Measurements from ENCODE around the gene TBXA2R.
A peak's percentile ranks its signal among the peaks of the same experiment; 100 is the strongest.
"Not testable (repeated sequence)": the region's sequence is repeated elsewhere in the genome, so short reads cannot be mapped to it uniquely, and the experiment has no call there.

Gene TBXA2R

DNA sequence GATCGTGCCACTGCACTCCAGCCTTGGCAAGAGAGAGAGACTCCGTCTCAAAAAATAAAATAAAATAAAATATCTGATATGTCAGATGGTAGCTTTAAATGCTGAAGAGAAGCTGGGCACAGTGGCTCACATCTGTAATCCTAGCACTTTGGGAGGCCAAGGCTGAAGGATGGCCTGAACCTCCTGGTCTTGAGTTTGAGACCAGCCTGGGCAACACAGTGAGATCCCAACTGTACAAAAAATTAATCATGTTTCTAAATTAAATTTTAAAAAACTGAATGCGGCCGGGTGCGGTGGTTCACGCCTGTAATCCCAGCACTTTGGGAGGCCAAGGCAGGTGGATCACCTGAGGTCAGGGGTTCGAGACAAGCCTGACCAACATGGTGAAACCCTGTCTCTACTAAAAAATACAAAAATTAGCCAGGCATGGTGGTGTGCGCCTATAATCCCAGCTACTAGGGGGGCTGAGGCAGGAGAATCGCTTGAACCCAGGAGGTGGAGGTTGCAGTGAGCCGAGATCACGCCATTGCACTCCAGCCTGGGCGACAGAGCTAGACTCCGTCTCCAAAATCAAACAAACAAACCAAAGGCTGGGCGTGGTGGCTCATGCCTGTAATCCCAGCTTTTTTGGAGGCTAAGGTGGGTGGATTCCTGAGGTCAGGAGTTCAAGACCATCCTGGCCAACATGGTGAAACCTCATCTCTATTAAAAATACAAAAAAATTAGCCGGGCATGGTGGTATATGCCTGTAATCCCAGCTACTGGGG is 22.5 kb downstream of the TBXA2R start:
- DNase-seq (ENCODE audit: low read depth in 3 of 3, low spot score in 1 of 3) = not testable (repeated sequence)

DNA sequence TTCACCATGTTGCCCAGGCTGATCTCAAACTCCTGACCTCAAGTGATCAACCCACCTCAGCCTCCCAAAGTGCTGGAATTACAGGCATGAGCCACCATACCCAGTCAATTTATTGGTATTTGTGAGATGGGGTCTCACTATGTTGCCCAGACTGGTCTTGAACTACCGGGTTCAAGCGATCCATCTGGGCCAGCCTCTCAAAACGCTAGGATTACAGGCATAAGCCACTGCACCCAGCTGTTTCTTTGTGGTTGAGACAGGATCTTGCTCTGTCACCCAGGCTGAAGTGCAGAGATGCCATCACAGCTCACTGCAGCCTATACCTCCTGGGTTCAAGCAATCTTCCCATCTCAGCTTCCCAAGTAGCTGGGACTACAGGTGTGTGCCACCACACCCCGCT is 24.9 kb downstream of the TBXA2R start:
- not testable (repeated sequence) for DNase-seq (ENCODE audit: low read depth in 3 of 3, low spot score in 1 of 3)

DNA sequence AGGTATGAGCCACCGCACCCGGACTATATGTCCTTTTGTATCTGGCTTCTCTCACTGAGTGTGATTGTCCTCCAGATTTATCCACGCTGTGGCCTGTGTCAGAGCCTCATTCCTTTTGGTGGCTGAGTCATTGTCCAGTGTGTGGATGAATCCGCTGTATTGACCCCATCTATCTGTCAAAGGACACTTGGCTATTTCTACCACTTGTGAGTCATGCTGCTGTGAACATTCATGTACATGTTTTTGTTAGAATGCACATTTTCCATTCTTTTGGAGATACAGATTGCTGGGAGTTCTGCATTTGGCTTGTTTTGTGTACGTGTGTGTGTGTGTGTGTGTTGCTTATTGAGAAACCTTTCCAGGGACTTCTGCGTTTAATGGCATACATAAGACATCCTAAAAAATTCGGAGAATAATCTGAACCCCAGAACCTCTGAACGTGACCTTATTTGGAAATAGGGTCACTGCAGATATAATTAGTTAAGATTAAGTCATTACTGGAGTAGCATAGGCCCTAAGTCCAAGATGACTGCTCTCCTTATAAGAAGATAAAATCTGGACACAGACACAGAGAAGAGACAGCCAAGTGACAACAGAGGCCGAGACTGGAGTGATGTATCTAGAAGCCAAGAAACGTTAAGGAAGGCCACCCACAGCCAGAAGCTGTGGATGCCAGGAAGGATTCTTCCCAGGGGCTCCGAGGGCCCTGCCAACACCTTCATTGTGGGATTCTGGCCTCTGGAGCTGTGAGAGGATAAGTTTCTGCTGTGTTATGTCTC is 26.3 kb downstream of the TBXA2R start:
- DNase-seq (ENCODE audit: low read depth in 3 of 3, low spot score in 1 of 3) = no peak

DNA sequence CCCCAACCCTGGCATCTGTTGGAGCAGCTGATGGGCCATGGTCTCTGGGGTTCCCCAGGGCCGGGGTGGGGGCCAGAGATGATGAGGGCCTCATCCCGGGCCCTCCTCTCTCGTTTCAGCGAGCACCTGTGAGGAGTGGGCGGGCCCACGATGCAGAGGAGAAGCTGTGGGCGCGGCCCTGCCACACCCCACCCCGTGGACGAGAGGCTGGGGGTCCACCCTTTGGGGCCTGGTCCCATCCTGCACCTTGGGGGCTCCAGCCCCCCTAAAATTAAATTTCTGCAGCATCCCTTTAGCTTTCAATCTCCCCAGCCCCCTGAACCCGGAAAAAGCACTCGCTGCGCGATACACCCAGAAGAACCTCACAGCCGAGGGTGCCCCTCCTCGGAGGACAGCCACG is 28.3 kb downstream of the TBXA2R start:
- no peak for DNase-seq (ENCODE audit: low read depth in 3 of 3, low spot score in 1 of 3)

DNA sequence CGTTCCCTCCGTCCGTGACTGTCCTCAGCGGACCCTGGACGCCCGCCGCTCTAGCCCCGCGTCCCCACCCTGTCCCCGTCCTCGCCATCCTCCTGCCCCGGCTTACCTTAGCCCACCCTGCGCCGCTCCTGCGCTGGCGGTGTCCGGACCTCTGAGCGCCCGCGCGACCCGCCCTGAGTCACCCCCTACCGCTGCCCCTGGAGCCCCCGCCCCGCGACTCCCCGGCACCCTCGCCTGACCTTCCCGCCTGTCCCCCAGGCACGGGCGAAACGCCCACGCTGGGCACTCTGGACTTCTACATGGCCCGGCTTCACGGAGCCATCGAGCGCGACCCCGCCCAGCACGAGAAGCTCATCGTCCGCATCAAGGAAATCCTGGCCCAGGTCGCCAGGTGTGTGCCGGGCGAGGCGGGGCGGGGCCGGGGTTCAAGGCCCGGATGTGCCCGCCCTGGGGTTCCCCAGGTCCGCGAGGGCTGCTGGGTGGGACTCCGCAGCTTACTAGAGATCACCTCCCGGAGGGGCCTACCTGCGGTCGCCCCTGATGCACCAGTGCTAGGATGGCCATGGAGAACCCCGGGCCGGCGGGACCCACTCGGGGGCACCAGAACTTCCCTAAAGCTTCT is 28.8 kb downstream of the TBXA2R start:
- DNase-seq (ENCODE audit: low read depth in 3 of 3, low spot score in 1 of 3) = no peak

DNA sequence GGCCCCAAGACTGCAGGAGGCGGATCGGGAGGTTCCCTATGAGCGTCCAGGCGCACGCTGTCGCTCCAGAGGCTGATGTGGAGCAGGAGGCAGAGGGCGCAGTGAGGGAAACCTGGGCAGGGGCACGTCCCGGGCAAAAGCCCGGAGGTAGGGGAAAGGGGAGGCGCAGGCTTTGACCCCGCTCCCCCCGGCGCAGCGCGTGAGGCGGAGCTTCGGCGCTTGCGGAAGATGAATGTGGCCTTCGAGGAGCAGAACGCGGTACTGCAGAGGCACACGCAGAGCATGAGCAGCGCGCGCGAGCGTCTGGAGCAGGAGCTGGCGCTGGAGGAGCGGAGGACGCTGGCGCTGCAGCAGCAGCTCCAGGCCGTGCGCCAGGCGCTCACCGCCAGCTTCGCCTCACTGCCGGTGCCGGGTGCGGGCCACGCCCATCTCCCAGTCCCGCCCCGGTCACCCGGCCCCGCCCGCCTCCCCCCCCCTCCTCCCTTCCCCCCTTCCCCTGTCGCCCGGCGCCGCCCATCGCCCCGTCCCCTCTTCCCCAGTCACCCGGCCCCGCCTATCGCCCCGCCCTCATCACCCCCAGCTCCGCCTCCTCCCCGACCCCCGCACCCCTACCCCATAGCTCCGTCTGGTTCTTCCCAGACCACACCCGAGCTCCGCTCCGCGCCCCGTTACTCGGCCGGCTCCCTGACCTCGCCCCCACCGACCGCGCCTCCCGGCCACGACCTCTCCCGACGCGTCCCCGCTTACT is 29.8 kb downstream of the TBXA2R start:
- DNase-seq (ENCODE audit: low read depth in 3 of 3, low spot score in 1 of 3) = no peak

DNA sequence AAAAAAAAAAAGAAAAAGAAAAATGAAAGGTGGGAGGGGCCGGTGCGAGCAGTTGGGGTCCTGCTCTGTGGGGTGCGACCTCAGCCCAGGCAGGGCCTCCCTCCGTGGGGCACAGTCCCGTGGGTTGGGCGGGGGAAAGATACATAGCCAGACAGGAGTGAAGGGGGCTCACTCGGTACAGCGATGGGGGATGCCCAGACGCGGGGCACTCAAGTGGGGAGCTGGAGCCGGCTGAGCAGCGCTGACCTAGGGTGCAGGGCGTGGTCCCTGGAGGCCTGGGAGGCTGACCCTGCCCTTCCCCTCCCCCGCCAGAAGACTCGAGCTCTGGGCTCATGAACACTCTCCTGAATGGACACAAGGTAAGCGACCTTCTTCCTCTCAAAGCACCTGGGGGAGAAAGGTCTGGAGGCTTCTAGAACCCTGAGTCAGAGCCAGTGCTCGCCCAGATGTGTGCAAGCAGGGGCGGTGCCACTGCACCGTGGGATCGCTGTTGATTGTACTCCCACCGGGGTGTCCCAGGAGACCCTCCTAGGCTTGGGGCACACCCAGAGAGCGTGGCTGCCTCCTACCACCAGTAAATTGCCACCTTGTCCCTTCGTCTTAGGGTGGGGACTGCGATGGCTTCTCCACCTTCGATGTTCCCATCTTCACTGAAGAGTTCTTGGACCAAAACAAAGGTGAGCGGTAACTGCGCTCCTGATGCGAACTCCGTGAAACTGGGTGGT is 30.6 kb downstream of the TBXA2R start:
- no peak for DNase-seq (ENCODE audit: low read depth in 3 of 3, low spot score in 1 of 3)

DNA sequence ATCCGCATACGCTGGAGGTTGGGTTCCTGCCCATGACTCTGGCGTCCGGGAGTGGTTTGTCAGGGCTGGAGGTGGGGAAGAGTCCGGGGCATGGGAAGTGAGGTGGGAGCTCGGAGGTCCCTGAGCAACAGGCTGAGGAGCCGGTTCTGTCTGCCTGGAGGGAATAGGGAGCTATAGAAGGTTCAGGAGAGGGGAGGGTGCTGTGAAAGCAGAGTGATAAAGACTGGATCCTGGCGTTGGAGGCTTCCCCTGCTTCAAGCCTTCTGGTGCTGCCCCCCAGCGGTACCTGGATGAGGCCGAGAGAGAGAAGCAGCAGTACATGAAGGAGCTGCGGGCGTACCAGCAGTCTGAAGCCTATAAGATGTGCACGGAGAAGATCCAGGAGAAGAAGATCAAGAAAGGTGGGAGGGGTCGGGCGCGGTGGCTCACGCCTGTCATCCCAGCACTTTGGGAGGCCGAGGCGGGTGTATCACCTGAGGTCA is 31.4 kb downstream of the TBXA2R start:
- DNase-seq (ENCODE audit: low read depth in 3 of 3, low spot score in 1 of 3) = no peak

DNA sequence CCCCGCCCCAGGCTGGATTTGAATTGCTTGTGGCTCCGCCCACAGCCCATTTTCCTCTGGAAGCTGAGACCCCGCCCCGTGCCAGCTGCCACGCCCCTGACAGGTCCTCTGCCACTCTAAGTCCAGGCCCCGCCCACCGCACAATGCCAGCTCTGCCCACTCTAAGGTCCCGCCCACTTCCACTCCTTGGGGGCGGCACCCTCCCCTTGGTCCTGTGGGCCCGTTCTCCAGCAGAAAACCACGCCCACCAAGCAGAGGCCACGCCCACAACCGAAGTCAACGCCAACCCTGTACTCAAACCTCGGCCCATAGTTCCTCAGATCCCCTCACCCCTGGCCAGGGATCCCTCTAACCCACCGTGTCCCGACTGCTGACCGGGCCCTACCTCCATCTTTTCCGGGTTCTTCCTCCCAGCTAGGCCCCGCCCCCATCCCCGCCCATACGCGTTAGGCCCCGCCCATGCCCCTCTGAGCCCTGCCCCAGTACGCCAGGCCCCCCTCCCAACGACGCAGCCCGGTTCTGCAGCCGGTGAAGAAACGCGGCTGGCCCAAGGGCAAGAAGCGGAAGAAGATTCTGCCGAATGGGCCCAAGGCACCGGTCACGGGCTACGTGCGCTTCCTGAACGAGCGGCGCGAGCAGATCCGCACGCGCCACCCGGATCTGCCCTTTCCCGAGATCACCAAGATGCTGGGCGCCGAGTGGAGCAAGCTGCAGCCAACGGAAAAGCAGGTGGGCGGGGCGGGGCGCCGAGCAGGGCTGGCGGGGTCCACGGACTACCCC is 32.6 kb downstream of the TBXA2R start:
- peak; percentile 37 to 69 (median 49) for DNase-seq (ENCODE audit: low read depth in 3 of 3, low spot score in 1 of 3)

DNA sequence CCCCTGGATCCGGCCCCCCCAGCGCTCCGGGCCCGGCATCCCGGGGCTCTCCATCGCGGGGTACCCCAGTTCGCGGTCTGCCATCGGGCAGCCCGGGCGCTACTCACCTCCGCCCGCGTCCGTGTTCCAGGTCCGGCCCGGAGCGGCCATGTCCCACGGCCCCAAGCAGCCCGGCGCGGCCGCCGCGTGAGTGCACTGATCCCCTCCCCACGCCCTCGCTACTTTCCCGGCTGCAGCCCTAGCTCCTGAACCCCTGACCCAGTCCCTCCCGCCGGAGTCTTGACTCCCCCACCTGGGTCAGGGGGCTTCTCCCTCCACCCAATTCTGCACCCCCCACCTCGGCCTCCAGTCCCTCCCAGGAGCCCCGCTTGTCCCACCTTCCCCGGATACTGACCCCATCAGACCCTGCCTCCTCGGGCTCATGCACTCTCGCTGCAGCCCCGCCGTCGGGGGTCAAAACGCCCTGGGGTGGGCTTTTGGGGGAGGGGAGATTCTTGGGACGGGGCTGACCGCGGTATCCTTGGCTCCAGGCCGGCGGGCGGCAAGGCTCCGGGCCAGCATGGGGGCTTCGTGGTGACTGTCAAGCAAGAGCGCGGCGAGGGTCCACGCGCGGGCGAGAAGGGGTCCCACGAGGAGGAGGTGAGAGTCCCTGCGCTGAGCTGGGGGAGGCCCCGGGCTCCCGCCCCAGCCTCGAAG is 33.4 kb downstream of the TBXA2R start:
- DNase-seq (ENCODE audit: low read depth in 3 of 3, low spot score in 1 of 3) = no peak

DNA sequence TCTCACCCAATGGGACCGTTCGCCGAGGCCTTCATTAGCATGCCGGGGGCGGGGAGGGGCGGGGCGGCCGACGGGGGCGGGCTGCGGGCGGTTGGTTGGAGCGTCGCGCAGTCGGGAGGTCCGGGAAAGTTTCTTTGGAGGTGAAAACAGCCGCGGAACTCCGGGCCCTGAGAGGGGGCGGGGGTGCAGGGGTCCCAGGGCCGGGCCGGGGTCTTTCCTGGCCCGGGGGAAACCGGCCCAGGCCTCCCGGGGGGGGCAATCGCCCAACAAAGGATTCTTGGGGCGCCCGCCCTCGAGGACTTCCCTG is 33.9 kb downstream of the TBXA2R start, which contains the start of gene HMG20B:
Gene HMG20B, plus strand, starts transcription at position 90 of the 307 bp plus-strand sequence. CDS start 366 bp downstream, outside the sequence.
- no peak for DNase-seq (ENCODE audit: low read depth in 3 of 3, low spot score in 1 of 3)

DNA sequence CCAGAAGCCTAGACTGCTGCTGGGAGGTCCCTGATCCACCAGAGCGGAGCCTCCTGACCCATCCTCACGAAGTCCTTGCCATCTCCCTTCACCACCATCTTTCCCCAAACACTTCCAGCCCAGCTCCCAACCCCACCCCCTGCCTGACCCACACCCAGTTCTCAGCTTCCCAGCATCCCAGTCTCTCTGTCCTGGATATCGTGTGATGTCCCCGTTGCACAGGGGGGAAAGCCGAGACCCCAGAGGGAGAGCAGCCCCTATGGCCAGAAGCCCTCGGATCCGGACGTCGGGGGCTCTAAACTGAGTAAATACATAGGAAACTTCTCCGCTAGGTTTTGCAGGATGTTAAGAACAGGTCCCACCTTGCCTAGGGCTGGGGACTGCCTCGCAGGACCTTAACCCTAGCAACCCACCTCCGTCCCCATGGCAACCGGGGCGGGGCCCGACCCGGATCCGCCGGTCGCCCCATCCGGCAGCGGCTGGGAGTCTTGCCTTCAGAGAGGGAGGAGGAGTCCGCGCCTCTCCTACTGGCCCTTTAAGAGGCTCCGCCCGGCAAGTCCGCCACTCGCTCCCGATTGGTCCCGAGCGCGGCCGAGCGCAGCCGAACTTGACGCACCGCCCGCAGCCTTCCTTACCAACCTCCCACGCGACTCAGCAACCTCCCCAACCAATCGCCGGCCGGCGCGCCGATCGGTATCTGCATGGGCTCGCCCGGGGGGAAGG is 34.4 kb downstream of the TBXA2R start:
- peak; percentile 97 to 98 (median 98) for DNase-seq (ENCODE audit: low read depth in 3 of 3, low spot score in 1 of 3)

DNA sequence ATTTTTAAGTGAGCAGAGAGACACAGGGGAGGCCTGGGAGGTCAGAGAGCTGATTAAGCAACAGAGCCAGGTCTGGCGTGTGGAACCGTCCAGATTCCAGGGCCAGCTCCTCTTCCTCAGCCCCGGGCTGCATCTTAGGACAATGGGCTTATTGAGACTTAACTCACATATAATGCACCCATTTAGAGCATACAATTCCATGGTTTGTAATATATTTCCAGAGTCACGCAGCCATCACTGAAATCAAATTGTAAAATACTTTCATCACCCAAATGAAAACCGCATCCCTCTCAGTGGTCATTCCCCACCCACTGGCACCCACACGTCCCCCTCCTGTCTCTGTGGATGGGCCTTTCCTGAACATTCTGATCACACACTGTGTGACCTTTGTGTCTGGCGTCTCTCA is 36.1 kb downstream of the TBXA2R start:
- DNase-seq (ENCODE audit: low read depth in 3 of 3, low spot score in 1 of 3) = no peak

DNA sequence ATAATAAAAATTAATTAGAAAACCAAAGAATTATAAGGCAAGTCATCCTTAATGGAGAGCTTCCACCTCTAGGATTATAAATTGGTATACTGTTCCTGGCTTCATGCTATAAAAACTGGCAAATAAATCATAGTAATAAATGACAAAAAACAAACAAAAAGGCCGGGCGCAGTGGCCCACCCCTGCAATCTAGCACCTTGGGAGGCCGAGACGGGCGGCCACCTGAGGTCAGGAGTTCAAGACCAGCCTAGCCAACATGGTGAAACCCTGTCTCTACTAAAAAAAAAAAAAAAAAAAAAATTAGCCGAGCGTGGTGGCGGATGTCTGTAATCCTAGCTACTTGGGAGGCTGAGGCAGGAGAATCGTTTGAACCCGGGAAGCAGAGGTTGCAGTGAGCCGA is 36.6 kb downstream of the TBXA2R start:
- not testable (repeated sequence) for DNase-seq (ENCODE audit: low read depth in 3 of 3, low spot score in 1 of 3)

DNA sequence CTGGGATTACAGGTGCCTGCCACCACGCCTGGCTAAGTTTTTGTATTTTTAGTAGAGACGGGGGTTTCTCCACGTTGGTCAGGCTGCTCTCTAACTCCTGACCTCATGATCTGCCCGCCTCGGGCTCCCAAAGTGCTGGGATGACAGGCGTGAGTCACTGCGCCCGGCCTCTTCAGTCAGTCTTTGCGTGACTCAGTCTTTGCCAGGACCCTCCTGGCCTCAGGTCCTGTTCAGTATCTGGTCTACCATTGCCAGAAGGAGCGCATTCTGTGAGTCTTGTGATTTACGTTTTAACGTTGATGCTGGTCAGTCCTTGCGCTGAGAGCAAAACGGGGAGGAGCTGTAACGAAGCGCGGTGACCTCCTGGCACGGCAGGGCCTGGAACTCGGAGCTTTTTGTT is 41.5 kb downstream of the TBXA2R start:
- DNase-seq (ENCODE audit: low read depth in 3 of 3, low spot score in 1 of 3) = no peak

DNA sequence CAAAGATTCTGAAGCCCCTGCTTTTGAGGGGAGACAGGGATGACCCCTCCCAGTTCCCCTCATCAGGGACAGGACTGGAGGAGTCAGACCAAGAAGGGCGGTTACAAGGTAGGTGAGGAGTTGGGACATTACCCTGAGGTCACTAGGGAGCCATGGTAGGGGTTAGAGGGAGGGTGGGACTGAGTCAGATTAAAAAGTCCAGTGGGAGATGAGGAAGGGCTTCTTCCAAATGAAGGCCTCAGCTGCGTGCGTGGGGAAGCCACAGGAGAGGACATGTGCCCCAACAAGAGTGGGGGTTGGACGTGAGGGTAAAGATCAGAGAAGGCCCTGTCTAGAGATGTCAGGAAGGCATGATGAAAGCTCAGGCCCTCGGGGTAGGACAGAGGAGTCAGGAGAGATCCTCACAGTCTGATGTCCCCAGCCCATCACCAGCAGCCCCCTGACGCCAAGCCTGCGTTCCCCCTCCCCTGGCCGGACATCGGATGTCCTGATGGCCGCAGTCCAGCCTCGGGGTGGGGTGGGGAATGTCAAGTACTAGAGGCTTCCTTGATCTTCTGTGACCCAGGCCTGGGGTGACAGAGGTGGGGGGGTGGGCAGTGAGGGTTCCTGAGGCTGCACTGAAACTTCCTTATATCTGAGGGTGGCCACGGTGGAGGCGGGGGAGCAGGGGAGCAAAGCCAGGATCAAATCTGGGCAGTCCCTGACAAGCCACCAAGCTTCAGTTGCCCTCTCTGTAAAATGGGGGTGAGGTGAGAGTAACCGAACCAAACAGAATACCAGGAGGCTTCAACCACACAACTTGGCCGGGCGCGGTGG is 42.8 kb downstream of the TBXA2R start:
- no peak for DNase-seq (ENCODE audit: low read depth in 3 of 3, low spot score in 1 of 3)

DNA sequence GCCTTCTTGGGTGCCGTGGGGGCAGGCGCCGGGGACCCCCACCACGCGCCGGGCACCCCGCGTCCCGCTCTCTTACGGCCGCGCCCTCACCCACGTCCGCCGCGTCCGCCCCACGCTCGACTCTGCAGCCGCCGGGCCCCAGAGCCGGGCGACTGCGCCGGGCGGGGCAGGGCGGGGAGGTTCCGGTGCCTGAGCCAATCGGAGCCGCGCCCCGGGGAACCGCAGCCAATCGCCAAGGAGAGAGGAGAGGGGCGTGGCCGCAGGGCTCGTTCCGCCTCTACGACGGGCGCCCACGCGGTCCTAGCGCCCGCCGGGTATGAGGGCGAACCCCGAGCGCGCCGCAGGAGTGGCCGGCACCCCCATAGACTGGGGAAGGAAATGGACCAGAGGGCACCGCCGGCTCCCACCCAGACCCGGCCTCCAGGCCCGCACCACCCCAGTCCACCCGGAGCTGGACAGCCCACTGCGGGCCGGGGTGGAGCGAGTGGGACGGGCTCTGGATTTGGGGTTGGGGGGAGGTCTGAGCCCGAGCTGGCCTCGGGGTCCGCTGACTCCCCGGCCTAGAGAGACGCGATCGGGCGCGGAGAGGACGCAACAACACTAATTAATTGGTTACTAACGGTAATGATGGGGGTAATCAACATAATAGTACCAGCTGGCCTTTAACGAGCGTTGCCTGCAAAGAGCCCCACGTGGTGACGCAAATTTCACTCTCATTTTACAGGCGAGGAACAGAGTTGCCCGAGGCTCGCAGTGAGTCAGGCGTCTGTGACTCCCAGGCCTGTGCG is 49.0 kb downstream of the TBXA2R start, which contains the start of gene MFSD12:
Gene MFSD12, minus strand, starts transcription at position 126 of the 788 bp plus-strand sequence. CDS start 183 bp downstream, outside the sequence.
- DNase-seq (ENCODE audit: low read depth in 3 of 3, low spot score in 1 of 3) = peak; percentile 83 to 94 (median 85)
